ENCODE results near the gene SHROOM3.

GRCh38 chr4:76579596-76580375 lies 144.8 kb downstream of the SHROOM3 start:
- TF ChIP-seq POLR2A (IDR thresholded peaks at IDR 0.05) = no peak
- TF ChIP-seq, protein P1, sequence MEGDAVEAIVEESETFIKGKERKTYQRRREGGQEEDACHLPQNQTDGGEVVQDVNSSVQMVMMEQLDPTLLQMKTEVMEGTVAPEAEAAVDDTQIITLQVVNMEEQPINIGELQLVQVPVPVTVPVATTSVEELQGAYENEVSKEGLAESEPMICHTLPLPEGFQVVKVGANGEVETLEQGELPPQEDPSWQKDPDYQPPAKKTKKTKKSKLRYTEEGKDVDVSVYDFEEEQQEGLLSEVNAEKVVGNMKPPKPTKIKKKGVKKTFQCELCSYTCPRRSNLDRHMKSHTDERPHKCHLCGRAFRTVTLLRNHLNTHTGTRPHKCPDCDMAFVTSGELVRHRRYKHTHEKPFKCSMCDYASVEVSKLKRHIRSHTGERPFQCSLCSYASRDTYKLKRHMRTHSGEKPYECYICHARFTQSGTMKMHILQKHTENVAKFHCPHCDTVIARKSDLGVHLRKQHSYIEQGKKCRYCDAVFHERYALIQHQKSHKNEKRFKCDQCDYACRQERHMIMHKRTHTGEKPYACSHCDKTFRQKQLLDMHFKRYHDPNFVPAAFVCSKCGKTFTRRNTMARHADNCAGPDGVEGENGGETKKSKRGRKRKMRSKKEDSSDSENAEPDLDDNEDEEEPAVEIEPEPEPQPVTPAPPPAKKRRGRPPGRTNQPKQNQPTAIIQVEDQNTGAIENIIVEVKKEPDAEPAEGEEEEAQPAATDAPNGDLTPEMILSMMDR (IDR thresholded peaks at IDR 0.05) = no peak
